GM11168 (cell line): ENCODE measurements around the gene TMEM89.

ENCODE experiments used
- in situ Hi-C: fragments of 300-500 bp; cut with MboI; formaldehyde crosslinking; loops from one replicate; pipeline ENCODE4 v1.12.0; 2022; ENCODE audit warnings: low sequenced_read_pairs; ENCODE audit not compliant: unreplicated experiment

The TMEM89 gene

GRCh38 chr3:48619541-48620524 is 1.7 kb downstream of the TMEM89 start:
- in situ Hi-C loops, result no loop called here

DNA sequence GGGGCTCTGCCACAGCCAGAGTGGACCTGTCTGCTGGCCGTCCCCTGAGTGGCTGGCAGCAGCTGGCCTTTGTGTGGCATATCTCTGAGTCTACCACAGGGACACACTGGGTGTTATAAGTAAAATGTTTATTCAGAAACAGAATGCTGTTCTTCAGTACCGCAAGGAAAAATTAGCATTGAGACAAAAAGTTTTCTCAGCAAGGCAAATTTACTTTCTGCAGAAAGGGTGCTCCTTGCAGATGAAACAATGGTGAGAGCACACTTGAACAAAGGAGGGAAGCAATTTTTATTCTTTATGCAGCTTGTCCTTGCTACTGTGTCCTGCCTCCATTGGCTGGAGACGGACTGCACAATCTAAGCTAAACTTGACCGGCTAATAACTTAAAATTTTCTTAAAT is 4.0 kb downstream of the TMEM89 start:
- in situ Hi-C loops, result no loop called here

DNA sequence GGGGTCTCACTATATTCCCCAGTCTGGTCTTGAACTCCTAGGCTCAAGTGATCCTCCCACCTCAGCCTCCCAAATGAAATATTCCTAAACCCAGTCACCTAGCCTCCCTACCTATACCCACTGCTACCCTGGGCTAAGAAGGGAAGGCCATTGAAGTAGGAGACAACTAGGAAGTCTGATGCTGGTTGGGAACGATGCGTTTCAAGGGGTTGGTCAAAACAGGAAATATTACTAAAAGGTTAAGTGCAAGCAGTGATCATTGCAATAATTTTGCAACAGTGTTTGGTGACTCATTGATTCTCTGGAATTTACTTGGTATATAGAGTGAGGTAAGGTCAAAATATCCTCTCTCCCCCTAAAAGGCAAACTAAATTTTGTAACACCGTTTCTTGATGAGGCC is 7.5 kb downstream of the TMEM89 start:
- in situ Hi-C loops, result no loop called here

DNA sequence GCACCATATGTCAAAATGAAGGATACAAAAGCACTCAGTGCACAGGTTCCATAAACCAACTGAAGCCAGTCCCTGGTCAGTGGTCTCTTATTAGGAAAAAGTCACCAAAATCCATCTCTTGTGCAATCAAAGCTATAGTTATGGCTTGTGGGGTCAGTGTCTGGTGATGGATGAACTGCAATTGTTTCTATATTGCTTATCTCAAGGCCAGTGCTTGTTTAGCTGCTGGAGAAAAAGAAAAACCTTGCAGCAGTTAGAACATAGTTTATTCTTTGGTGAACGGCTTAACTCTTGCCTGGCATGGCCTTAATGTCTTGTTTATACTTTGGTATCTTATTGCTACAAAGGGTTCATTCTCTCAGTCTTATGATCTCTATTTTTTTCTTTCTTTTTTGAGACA is 9.3 kb downstream of the TMEM89 start:
- in situ Hi-C loops, result no loop called here

GRCh38 chr3:48609088-48610005 is 12.2 kb downstream of the TMEM89 start, which contains the start of gene UQCRC1:
TSS of gene UQCRC1 (minus strand) at chr3:48609646. CDS start at chr3:48609620, 26 bp downstream.
- in situ Hi-C loops, result no loop called here

- in situ Hi-C loops, result no loop called here
Measured at GRCh38 chr3:48607519-48607918, 14.1 kb downstream of the TMEM89 start.

DNA sequence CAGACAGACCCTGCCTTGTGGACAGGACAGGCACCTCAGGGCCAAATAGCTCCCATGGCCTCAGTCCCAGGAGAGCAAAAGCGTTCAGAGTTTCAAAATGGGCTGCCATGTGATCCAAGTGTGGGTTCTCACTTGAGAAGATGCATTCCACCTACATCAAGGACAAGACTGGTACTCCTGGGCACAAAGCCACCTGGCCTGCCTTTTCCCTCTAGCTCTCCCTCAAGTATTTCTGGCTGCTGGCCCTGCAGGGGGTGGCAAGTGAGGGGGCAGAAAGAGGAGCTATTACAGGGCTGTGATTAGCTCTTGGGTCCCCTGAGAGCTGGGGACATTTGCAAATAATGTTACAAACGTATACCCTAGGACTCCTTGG is 20.0 kb downstream of the TMEM89 start:
- in situ Hi-C loops, result no loop called here

- in situ Hi-C loops, result no loop called here
Measured at GRCh38 chr3:48600711-48601621, 20.6 kb downstream of the TMEM89 start.

DNA sequence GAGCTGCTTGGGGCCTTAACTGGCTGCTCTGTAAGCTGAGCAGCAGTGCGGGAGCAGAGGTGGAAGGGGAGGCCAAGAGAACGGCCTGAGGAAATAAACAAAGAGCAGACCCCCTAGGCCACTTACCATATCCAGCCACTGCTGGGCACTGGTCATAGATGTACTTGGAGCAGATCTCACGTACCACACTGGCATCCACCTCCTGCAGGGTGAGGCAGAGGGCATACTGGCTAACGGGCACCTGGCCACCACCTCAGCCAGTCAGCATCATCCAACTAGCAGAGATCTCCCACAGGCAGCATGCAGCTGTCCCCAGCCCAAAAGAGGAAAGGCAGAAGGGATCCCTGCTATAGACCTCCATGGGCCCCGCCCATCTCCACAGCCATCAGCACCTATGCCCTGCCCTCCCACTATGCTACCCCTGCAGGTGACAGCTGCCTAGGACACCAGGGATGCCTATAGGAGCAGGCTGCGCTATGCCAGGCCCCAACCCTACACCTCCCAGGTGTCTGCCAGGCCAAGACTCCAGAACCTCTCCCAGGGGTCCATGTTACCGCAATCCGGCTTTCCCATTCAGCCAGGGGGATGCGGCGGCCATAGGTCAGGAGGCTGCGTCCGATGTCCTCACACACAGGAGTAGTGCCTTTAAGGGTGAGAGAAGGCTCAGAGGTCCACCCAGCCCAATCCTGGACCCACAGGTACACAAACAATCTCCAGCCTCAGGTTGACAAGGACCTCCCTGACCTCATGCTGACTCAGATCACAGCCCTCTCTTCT is 21.9 kb downstream of the TMEM89 start:
- in situ Hi-C loops, result no loop called here

DNA sequence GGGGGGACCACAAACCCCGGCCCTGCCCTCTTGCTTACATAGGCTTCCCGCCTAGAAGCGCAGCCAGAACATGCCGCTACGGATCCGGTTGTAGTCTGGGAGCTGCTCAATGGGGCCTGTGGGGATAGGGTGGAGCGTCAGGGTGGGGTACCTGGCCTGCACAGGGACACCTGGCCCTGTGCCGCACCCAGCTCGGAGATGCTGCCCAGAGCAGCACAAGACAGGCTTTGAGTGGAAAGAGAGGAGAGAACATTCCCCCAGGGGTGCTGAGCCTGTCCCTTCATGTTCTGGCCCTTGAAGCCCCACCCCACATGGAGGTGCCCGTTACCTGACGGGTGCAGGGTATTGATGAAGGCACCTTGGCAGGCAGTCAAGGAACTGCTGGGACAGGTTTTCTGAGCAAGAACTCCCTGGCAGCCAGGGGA is 22.5 kb downstream of the TMEM89 start:
- in situ Hi-C loops, result no loop called here

DNA sequence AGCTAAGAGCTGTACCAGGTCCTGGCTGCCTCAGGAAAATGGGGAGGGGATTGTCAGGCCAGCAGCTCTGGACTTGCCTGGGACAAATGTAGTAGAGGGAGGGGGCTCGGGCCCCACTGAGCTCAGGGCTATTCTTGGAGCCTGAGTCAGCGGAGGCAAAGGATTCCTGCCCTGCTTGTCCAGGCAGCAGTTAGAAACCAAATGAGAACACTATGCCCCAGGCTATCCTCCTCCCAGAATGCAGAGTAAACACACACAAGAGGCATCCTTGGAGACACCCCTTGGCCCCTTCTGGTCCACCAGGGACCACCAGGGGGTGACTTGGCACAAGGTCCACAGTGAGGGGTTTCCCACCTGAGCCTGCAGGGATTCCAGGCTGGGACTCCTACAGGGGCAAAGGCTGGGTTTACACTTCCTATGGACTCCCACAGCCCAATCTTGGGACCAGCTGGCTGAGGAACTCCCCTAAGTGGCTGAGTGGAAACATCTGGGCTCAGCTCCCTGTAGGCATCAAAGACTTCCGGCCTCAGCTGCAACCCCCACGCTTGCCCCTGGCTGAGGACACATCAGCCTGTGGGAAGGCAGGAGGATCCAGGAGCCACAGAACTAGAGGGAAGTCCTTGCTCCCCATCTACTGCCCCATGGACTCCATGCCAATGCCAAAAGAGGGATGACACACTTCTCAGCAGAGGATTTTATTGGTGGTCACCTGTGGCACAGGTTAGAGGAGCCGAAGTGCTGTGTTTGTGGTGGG is 23.1 kb downstream of the TMEM89 start:
- in situ Hi-C loops, result no loop called here

DNA sequence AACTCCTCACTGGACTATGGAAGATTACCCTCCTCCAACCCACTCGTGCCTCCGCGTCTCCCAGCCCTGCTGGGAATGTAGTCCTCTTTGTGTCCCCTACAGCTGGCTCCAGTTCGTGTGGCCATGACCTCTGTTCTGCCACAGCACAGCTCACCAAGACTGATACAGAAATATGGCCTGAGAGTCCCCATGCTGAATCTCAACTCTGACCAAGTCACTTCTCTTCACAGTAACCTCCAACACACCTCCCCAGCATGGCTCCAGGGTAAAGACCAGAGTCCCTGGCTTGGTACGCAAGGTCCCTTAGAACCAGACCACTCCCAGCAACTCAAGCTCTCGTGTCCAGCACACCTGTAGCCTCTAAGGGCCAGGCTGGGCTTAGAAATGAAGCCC is 24.2 kb downstream of the TMEM89 start:
- in situ Hi-C loops, result no loop called here

DNA sequence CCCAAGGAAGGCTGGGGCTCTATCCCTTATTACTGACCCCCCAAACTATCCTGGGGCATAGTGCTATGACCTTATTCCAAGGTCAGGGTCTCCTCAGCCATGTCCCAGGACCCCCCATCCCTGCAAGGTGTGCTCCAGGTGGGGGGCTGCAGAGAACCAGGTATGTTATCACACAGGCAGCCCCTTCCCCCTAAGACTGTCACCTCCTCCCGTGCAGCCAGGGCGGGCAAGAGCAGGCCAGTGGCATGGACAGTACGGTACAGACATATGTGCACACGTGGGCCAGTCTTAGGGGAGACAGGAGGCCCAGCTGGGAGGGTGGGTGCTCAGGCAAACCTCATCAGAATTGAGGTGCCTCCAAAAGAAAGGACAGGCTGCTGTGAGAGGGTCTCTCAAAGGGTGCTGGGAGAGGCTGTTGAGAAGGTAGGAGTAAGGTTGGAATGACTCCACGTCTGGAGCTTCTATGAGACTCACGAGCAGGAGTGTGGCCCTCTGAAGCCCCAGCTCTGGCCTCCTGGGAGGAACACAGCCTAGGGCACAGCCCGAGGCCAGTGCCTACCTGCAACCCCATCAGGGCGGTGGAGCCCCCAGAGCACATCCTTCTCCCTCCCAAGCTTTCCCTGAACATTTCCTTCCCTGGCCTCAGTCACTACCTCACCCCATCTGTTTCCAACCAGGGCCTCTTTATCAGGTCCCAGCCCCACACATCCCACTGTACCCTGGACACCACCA is 24.7 kb downstream of the TMEM89 start:
- in situ Hi-C loops, result no loop called here

- in situ Hi-C loops, result no loop called here
Measured at GRCh38 chr3:48596157-48596556, 25.4 kb downstream of the TMEM89 start.

- in situ Hi-C loops, result no loop called here
Measured at GRCh38 chr3:48595526-48596121, 25.9 kb downstream of the TMEM89 start.

DNA sequence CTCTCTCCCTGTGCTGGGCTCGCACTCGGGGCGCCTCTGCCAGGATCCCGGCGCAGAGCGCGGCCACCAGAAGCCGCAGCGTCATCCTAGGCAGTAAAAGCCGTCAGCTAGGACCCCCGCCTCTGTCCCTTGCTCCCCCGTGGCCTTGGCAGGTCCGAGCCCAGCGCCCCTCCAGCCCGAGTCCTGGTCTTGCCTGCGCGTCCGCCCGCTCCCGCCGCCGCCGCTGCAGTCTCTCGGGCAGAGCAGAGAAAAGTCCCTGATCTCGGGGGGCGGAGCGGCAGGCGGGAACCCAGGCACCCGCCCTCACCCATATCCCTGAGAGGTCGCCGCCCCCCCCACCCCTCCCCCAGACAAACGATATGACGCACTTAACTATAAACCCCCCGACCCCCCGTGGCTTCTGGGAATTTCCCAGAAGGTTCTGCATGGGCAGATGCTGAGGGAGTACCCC is 26.5 kb downstream of the TMEM89 start, which contains the start of gene COL7A1:
Gene COL7A1 (minus strand): TSS at position 255 of the 451 bp plus-strand sequence. CDS start 170 bp downstream, at position 85.
- in situ Hi-C loops, result no loop called here

DNA sequence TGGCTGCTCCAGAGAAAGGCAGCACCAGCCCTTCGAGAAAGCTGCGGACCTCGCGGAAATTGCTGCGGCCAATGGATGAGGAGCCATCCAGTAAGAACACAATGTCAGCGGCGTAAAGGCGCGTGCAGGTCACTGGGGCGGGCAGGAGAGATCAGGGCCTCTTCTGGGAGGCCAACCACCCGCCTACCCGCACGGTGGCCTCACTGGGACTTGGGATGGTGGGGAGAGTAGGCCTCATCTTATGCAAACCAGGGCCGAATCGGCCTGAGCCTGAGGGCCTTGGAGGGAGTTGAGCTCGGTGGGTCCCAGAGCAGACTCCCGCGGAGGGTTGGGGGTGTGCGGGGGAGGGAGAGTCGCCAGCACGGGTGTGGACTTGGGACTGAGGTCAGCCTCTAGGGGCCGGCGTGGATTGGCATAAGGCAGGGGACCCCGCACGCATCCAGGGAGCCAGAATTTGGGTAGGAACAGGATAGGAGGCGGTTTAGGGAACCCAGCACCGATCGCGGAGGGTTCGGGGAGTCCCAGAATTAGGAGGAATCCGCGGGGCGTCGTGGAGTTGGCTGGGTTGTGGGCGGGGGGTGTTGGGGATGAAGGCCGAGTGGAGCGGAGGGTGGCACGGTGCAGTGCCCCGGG is 27.0 kb downstream of the TMEM89 start:
- in situ Hi-C loops, result no loop called here
